ENCODE data around the gene ECHDC3.

Gene ECHDC3

DNA sequence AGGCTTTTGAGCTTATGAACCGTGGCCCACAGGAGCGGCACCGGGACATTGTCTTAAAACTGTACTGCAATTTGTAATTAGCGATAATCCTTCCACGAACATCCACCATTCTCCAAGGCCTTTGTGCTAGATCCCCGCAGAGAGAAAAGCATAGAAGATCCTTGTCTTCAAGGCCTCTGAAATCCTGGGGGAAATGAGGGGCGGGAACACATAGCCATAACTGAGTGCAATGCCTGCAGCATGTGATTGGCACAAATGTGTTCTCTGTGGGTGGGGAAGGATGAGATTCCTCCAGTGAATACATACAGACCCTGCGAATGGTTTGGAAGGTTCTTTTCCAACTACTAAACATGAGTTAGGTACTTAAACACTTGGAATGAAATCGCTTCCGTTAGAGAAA is 55.1 kb downstream of the ECHDC3 start:
- H3K9ac ChIP-seq (ENCODE audit: low read length), result no peak overlapping the region
- no peak overlapping the region for H3K27ac ChIP-seq (ENCODE audit: low read depth, low read length, poor library complexity, severe bottlenecking)
- no peak overlapping the region for H3K4me2 ChIP-seq (ENCODE audit: low read length)
- no peaks in the 10 kb centered on the region for H4K20me1 ChIP-seq (ENCODE audit: insufficient read depth, low read length)
- H3K79me2 ChIP-seq (ENCODE audit: insufficient read depth, low read length), result no peaks in the 10 kb centered on the region
- no peaks in the 10 kb centered on the region for H3K4me1 ChIP-seq (ENCODE audit: insufficient read depth, low read length, severe bottlenecking)
- no peaks in the 10 kb centered on the region for H3F3A ChIP-seq (ENCODE audit: insufficient read depth, low read length)
- H3K9me3 ChIP-seq (ENCODE audit: low read length), result no peaks in the 10 kb centered on the region
- no peak overlapping the region for H2AFZ ChIP-seq (ENCODE audit: low read length)
- no peaks in the 10 kb centered on the region for H3K9me2 ChIP-seq (ENCODE audit: low read depth, low read length)
- H3K36me3 ChIP-seq (ENCODE audit: insufficient read depth, low read length), result no peaks in the 10 kb centered on the region
- no peaks in the 10 kb centered on the region for H3K27me3 ChIP-seq (ENCODE audit: insufficient read depth, low read length)
- no peak overlapping the region for H3K4me3 ChIP-seq (ENCODE audit: low read depth, low read length, poor library complexity, severe bottlenecking)
- no peak for TF ChIP-seq EZH2 (IDR thresholded peaks at IDR 0.05; ENCODE audit: borderline replicate concordance, low read length)
- TF ChIP-seq, protein P1, sequence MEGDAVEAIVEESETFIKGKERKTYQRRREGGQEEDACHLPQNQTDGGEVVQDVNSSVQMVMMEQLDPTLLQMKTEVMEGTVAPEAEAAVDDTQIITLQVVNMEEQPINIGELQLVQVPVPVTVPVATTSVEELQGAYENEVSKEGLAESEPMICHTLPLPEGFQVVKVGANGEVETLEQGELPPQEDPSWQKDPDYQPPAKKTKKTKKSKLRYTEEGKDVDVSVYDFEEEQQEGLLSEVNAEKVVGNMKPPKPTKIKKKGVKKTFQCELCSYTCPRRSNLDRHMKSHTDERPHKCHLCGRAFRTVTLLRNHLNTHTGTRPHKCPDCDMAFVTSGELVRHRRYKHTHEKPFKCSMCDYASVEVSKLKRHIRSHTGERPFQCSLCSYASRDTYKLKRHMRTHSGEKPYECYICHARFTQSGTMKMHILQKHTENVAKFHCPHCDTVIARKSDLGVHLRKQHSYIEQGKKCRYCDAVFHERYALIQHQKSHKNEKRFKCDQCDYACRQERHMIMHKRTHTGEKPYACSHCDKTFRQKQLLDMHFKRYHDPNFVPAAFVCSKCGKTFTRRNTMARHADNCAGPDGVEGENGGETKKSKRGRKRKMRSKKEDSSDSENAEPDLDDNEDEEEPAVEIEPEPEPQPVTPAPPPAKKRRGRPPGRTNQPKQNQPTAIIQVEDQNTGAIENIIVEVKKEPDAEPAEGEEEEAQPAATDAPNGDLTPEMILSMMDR (IDR thresholded peaks at IDR 0.05; ENCODE audit: low read length), result no peak

DNA sequence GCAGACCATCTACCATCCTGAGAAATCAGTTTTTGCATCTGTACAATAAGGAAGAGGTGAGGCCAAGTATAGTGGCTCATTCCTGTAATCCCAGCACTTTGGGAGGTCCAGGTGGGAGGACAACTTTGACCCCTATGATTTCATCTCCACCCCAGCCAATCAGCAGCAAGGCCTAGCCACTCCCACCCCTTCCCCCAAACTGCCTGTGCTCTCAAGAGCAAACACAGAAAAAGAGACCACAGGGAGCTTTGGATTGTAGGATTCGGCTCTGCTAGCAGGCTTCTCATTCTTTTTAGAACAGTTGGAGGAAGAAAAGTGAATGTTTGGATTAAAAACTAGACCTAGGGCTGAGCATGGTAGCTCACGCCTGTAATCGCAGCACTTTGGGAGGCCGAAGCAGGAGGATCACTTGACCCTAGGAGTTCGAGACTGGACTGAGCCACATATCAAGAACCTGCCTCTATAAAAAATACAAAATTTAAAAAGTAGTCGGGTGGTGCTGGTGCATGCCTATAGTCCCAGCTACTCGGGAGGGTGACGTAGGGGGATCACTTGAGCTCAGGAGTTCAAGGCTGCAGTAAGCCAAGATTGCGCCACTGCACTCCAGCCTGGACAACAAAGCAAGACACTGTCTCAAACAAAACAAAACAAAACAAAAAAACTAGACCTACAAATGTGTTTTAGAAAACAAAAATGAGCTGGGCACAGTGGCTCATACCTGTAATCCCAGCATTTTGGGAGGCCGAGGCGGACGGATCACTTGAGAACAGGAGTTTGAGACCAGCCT is 55.9 kb downstream of the ECHDC3 start:
- no peak overlapping the region for H3K4me3 ChIP-seq (ENCODE audit: low read depth, low read length, poor library complexity, severe bottlenecking)
- H3K27ac ChIP-seq (ENCODE audit: low read depth, low read length, poor library complexity, severe bottlenecking), result no peak overlapping the region
- H3K79me2 ChIP-seq (ENCODE audit: insufficient read depth, low read length), result no peaks in the 10 kb centered on the region
- no peak for TF ChIP-seq EZH2 (IDR thresholded peaks at IDR 0.05; ENCODE audit: borderline replicate concordance, low read length)
- TF ChIP-seq, protein P1 (IDR thresholded peaks at IDR 0.05; ENCODE audit: low read length), result no peak
- no peak overlapping the region for H3K4me2 ChIP-seq (ENCODE audit: low read length)
- no peaks in the 10 kb centered on the region for H3K27me3 ChIP-seq (ENCODE audit: insufficient read depth, low read length)
- no peaks in the 10 kb centered on the region for H3K9me2 ChIP-seq (ENCODE audit: low read depth, low read length)
- H2AFZ ChIP-seq (ENCODE audit: low read length), result no peak overlapping the region
- no peaks in the 10 kb centered on the region for H3K9me3 ChIP-seq (ENCODE audit: low read length)
- H3K9ac ChIP-seq (ENCODE audit: low read length), result no peak overlapping the region
- no peaks in the 10 kb centered on the region for H3K4me1 ChIP-seq (ENCODE audit: insufficient read depth, low read length, severe bottlenecking)
- H4K20me1 ChIP-seq (ENCODE audit: insufficient read depth, low read length), result no peaks in the 10 kb centered on the region
- H3K36me3 ChIP-seq (ENCODE audit: insufficient read depth, low read length), result no peaks in the 10 kb centered on the region
- H3F3A ChIP-seq (ENCODE audit: insufficient read depth, low read length), result no peaks in the 10 kb centered on the region

DNA sequence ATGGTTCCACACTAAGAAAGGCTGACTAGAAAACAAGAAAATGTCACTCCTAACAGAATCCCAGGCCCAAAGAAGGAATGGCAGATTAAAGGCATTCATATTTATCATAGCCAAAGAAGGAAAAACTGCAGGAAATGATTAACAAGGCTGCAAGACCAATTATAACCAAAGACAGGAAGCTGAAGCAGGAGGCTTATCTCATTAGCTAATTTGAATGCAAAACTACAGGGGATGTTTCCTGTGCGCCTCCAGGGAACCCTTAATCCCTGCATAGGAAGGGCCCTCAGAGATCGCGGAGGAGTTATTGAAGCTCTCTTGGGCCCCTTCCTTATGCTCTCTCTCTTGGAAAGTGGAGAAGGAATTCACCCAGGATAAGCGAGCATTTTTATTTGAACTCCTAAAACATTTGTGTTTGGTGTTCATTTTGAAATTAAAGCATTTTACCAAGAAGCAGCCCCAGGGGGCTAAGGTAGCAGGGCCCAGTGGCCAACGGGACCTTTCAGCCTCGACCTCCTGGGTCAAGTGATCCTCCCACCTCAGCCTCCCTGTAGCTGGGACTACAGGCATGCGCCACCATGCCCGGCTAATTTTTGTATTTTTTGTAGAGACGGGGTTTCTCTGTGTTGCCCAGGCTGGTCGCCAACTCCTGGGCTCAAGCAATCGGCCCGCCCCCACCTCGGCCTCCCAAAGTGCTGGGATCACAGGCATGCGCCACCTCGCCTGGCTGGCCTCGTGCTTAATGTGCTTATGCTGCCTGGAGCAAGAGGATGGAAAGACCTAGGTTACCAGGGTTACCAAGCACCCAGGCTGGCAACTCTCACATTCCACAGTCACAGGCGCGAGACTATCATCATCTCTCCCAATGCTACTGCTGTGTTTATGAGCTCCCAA is 56.9 kb downstream of the ECHDC3 start:
- no peaks in the 10 kb centered on the region for H3K27me3 ChIP-seq (ENCODE audit: insufficient read depth, low read length)
- no peak overlapping the region for H2AFZ ChIP-seq (ENCODE audit: low read length)
- H3K36me3 ChIP-seq (ENCODE audit: insufficient read depth, low read length), result no peaks in the 10 kb centered on the region
- H3K4me3 ChIP-seq (ENCODE audit: low read depth, low read length, poor library complexity, severe bottlenecking), result no peak overlapping the region
- no peak overlapping the region for H3K4me2 ChIP-seq (ENCODE audit: low read length)
- H3K9ac ChIP-seq (ENCODE audit: low read length), result no peak overlapping the region
- no peaks in the 10 kb centered on the region for H3K9me2 ChIP-seq (ENCODE audit: low read depth, low read length)
- no peaks in the 10 kb centered on the region for H3K4me1 ChIP-seq (ENCODE audit: insufficient read depth, low read length, severe bottlenecking)
- no peak overlapping the region for H3K27ac ChIP-seq (ENCODE audit: low read depth, low read length, poor library complexity, severe bottlenecking)
- TF ChIP-seq, protein P1 (IDR thresholded peaks at IDR 0.05; ENCODE audit: low read length), result no peak
- TF ChIP-seq EZH2 (IDR thresholded peaks at IDR 0.05; ENCODE audit: borderline replicate concordance, low read length), result no peak
- no peaks in the 10 kb centered on the region for H3K79me2 ChIP-seq (ENCODE audit: insufficient read depth, low read length)
- no peaks in the 10 kb centered on the region for H3K9me3 ChIP-seq (ENCODE audit: low read length)
- H4K20me1 ChIP-seq (ENCODE audit: insufficient read depth, low read length), result no peaks in the 10 kb centered on the region
- no peaks in the 10 kb centered on the region for H3F3A ChIP-seq (ENCODE audit: insufficient read depth, low read length)

Data from OCI-LY1 (cell line).